ENCODE results near the gene OR2S2.

GRCh38 chr9:35944173-35944572 lies 13.8 kb downstream of the OR2S2 start:
- TF ChIP-seq POLR2A (IDR thresholded peaks at IDR 0.05) (no peak), POLR2AphosphoS5 (IDR thresholded peaks at IDR 0.05) (no peak)

Measured in suprapubic skin (tissue), 4 donors.